ENCODE results near the gene C7.

DNA sequence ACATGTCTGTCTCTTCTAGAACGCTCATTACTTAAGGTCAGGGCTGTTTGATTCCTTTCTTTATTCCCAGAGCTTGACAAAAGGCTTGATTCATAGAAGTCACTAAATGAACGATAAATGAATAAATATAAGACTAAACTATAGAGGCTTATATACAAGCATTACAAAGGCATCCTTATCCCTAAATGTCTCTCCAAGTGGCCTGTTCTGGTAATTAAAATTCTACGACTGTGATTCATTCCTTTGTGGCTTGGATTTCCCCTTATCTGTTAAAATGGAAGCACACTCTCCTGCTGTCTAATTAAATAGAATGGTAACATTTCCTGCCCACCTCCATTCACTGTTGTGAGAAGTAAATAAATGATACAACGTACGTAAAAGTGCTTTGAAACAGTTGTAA lies 49.5 kb downstream of the C7 start:
- TF ChIP-seq TCF12 (IDR thresholded peaks at IDR 0.05; ENCODE audit: low read depth, low read length) = no peak
- no peak for TF ChIP-seq JUNB (IDR thresholded peaks at IDR 0.05)
- TF ChIP-seq, protein P1, sequence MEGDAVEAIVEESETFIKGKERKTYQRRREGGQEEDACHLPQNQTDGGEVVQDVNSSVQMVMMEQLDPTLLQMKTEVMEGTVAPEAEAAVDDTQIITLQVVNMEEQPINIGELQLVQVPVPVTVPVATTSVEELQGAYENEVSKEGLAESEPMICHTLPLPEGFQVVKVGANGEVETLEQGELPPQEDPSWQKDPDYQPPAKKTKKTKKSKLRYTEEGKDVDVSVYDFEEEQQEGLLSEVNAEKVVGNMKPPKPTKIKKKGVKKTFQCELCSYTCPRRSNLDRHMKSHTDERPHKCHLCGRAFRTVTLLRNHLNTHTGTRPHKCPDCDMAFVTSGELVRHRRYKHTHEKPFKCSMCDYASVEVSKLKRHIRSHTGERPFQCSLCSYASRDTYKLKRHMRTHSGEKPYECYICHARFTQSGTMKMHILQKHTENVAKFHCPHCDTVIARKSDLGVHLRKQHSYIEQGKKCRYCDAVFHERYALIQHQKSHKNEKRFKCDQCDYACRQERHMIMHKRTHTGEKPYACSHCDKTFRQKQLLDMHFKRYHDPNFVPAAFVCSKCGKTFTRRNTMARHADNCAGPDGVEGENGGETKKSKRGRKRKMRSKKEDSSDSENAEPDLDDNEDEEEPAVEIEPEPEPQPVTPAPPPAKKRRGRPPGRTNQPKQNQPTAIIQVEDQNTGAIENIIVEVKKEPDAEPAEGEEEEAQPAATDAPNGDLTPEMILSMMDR (IDR thresholded peaks at IDR 0.05 in 2 of 3, conservative IDR thresholded peaks at IDR 0.05 in 1 of 3; ENCODE audit: control insufficient read depth in 2 of 3, extremely low read depth in 1 of 3, insufficient read depth in 1 of 3, low read depth in 3 of 3, low read length in 3 of 3) = no peak
- TF ChIP-seq, protein P2, sequence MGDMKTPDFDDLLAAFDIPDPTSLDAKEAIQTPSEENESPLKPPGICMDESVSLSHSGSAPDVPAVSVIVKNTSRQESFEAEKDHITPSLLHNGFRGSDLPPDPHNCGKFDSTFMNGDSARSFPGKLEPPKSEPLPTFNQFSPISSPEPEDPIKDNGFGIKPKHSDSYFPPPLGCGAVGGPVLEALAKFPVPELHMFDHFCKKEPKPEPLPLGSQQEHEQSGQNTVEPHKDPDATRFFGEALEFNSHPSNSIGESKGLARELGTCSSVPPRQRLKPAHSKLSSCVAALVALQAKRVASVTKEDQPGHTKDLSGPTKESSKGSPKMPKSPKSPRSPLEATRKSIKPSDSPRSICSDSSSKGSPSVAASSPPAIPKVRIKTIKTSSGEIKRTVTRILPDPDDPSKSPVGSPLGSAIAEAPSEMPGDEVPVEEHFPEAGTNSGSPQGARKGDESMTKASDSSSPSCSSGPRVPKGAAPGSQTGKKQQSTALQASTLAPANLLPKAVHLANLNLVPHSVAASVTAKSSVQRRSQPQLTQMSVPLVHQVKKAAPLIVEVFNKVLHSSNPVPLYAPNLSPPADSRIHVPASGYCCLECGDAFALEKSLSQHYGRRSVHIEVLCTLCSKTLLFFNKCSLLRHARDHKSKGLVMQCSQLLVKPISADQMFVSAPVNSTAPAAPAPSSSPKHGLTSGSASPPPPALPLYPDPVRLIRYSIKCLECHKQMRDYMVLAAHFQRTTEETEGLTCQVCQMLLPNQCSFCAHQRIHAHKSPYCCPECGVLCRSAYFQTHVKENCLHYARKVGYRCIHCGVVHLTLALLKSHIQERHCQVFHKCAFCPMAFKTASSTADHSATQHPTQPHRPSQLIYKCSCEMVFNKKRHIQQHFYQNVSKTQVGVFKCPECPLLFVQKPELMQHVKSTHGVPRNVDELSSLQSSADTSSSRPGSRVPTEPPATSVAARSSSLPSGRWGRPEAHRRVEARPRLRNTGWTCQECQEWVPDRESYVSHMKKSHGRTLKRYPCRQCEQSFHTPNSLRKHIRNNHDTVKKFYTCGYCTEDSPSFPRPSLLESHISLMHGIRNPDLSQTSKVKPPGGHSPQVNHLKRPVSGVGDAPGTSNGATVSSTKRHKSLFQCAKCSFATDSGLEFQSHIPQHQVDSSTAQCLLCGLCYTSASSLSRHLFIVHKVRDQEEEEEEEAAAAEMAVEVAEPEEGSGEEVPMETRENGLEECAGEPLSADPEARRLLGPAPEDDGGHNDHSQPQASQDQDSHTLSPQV (IDR thresholded peaks at IDR 0.05) = no peak
- no peak for TF ChIP-seq CBX5 (IDR thresholded peaks at IDR 0.05; ENCODE audit: low read depth)
- TF ChIP-seq CHD1 (IDR thresholded peaks at IDR 0.05; ENCODE audit: low read depth, low read length) = no peak
- TF ChIP-seq, protein P3, sequence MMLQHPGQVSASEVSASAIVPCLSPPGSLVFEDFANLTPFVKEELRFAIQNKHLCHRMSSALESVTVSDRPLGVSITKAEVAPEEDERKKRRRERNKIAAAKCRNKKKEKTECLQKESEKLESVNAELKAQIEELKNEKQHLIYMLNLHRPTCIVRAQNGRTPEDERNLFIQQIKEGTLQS (IDR thresholded peaks at IDR 0.05; ENCODE audit: borderline replicate concordance, extremely low read depth, low read depth, low read length) = no peak
